Measurements from ENCODE around the gene ZNRD2. TPM values are rescaled to one million over a fixed set of nuclear protein-coding genes. Genes with fewer than 3 reads are reported as not detected.

Gene ZNRD2
- total and polyA plus RNA-seq, 2 experiments from 2014 or later: 20.5 to 52.4 TPM

DNA sequence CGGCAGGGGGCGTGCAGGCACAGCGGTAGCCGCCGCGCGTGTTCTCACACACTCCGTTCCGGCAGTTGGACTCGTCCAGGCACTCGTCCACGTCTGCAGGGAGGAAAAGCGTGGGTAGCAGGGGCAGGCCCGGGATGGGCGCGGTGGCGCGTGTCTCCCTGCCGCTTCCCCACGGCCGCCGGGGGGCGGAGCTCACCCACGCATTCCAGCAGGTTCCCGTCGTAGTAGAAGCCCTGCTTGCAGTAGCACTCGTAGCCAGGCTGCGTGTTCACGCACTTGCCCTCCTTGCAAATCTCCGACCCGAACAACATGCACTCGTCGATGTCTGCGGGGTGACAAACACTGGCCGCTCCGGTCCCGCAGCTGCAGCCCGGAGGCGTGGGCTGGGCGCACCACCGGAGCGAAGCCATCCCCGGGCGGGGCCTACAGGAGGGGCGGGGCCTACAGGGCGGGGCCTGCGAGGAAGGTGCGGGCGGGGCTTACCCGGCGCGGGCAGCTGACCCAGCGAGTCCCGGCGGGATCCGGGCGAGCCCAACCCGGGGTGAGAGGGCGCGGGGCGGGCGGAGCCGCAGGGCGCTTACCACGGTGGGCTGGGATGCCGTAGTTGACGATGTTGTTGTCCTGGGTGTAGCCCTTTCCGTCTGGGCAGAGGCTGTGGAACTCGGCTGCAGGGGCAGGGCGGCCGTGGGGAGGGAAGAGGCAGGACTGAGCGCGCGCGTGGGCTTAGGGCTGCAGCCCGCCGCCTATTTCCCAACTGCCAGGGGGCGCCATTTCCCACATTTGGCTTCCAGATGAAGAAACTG is 29.8 kb upstream of the ZNRD2 start:
- WGBS (ENCODE audit: low lambda C conversion rate, missing lambda C conversion rate): 2% methylated on average over 42 of the region's 78 CpGs
- H3K9me2 ChIP-seq (replicated peaks; ENCODE audit: insufficient read depth): no peaks in the 10 kb centered on the region
- H3K27ac ChIP-seq: peak overlapping the region; percentile 71
- H3K36me3 ChIP-seq (replicated peaks; ENCODE audit: insufficient read depth, low read depth): no peaks in the 10 kb centered on the region
- H4K20me1 ChIP-seq (ENCODE audit: insufficient read depth, poor library complexity, severe bottlenecking): peaks cover 23% of the 10 kb centered on the region
- H3K79me2 ChIP-seq: peaks cover 9% of the 10 kb centered on the region
- no peaks in the 10 kb centered on the region for H3K27me3 ChIP-seq
- peak overlapping the region; percentile 28 for H3K4me3 ChIP-seq
- H2AFZ ChIP-seq: no peak overlapping the region
- TF ChIP-seq, protein P1, sequence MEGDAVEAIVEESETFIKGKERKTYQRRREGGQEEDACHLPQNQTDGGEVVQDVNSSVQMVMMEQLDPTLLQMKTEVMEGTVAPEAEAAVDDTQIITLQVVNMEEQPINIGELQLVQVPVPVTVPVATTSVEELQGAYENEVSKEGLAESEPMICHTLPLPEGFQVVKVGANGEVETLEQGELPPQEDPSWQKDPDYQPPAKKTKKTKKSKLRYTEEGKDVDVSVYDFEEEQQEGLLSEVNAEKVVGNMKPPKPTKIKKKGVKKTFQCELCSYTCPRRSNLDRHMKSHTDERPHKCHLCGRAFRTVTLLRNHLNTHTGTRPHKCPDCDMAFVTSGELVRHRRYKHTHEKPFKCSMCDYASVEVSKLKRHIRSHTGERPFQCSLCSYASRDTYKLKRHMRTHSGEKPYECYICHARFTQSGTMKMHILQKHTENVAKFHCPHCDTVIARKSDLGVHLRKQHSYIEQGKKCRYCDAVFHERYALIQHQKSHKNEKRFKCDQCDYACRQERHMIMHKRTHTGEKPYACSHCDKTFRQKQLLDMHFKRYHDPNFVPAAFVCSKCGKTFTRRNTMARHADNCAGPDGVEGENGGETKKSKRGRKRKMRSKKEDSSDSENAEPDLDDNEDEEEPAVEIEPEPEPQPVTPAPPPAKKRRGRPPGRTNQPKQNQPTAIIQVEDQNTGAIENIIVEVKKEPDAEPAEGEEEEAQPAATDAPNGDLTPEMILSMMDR (IDR thresholded peaks at IDR 0.05; ENCODE audit: poor library complexity): peak; percentile 93
- TF ChIP-seq EZH2 (IDR thresholded peaks at IDR 0.05; ENCODE audit: borderline replicate concordance): no peak
- DNase-seq (ENCODE audit: low spot score): peak; percentile 94
- peak overlapping the region; percentile 94 for H3K4me2 ChIP-seq
- peaks cover 24% of the 10 kb centered on the region for H3K4me1 ChIP-seq (ENCODE audit: insufficient read depth)
- H3K9me3 ChIP-seq (ENCODE audit: low read depth): no peaks in the 10 kb centered on the region

DNA sequence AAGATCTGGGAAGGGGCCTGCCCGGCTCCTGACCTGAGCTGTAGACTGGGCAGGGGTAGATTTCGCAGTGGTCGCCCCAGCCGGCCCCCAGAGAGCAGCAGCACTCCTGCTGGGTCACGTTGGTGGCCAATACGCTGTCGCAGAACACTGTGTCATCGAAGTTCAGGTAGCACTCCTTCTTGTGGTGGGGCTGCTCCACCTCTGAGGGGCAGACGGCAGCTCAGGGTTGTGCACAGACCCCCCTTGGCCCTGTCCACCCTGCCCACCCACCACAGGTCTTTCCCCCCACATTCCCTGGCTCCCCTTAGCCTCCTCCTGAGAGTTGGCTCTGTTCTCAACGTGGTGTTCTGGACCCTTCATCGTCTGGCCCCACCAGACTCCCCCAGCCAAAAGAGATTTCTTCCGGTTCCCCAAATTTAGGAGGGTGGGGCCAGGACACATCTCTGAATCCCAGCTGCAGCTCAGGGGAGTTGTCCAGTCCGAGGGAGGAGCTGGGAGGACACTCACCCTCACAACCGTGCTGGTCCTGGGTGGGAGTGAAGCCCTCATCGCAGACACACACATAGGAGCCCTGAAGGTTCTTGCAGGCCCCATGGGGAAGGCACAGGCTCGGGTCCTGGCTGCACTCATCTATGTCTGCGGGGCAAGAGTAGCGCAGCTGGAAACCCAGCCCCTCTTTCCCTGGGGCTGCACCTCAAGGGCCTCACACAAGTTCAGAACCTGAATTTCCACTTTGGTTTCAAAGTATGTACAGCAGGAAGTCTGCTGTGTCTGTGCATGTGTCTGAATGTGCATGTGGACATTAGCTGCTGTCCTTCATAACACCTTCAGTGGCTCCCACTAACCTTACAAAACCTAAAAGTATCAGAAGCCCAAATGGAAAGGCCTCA is 28.9 kb upstream of the ZNRD2 start:
- H3K27me3 ChIP-seq: no peaks in the 10 kb centered on the region
- WGBS (ENCODE audit: low lambda C conversion rate, missing lambda C conversion rate): 58% methylated on average over 17 of the region's 18 CpGs
- peak overlapping the region; percentile 71 for H3K27ac ChIP-seq
- no peak for DNase-seq (ENCODE audit: low spot score)
- peaks cover 9% of the 10 kb centered on the region for H3K79me2 ChIP-seq
- no peaks in the 10 kb centered on the region for H3K9me2 ChIP-seq (replicated peaks; ENCODE audit: insufficient read depth)
- no peak overlapping the region for H2AFZ ChIP-seq
- TF ChIP-seq EZH2phosphoT487 (IDR thresholded peaks at IDR 0.05; ENCODE audit: low read depth, severe bottlenecking, unreplicated experiment): no peak
- TF ChIP-seq EZH2 (IDR thresholded peaks at IDR 0.05; ENCODE audit: borderline replicate concordance): no peak
- TF ChIP-seq, protein P1 (IDR thresholded peaks at IDR 0.05; ENCODE audit: poor library complexity): no peak
- peaks cover 23% of the 10 kb centered on the region for H4K20me1 ChIP-seq (ENCODE audit: insufficient read depth, poor library complexity, severe bottlenecking)
- peaks cover 24% of the 10 kb centered on the region for H3K4me1 ChIP-seq (ENCODE audit: insufficient read depth)
- no peak overlapping the region for H3K4me3 ChIP-seq
- peak overlapping the region; percentile 94 for H3K4me2 ChIP-seq
- H3K36me3 ChIP-seq (replicated peaks; ENCODE audit: insufficient read depth, low read depth): no peaks in the 10 kb centered on the region
- no peaks in the 10 kb centered on the region for H3K9me3 ChIP-seq (ENCODE audit: low read depth)

DNA sequence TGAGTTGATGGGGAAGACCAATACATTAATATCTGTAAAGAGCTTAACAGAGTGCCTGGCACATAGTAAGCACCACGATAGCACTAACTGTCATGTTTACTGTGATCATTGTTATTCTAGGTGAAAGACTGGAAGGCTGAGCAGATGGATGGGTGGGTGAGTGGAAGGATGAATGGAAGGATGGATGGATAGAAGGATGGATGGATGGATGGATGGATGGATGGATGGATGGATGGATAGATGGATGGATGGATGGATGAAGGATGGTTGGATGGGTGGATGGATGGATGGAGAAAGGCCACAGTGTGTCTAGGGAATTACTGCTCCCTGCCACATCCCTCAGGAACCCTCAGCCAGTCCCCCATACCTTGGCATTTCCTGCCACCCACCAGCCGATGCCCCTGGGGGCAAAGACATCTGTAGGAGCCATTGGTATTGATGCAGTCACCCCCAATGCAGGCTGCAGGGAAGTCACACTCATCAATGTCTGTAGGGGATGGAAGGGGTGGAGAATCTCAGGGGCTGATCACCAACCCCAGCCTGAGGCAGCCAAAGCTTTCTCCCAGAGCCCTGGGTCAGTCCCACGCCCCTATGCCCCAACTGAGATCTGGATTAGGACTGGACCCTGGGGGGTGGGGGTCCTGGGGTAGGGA is 27.4 kb upstream of the ZNRD2 start:
- DNase-seq (ENCODE audit: low spot score): no peak
- WGBS (ENCODE audit: low lambda C conversion rate, missing lambda C conversion rate): 96% methylated on average over 3 of the region's 3 CpGs
- Histone ChIP-seq H3K4me1 (ENCODE audit: insufficient read depth) (peaks cover 24% of the 10 kb centered on the region), H3K9me2 (replicated peaks; ENCODE audit: insufficient read depth) (no peaks in the 10 kb centered on the region), H3K27ac (no peak overlapping the region), H3K36me3 (replicated peaks; ENCODE audit: insufficient read depth, low read depth) (no peaks in the 10 kb centered on the region), H3K79me2 (peaks cover 9% of the 10 kb centered on the region), H3K4me3 (no peak overlapping the region), H2AFZ (no peak overlapping the region), H3K27me3 (no peaks in the 10 kb centered on the region), H3K9me3 (ENCODE audit: low read depth) (no peaks in the 10 kb centered on the region), H3K4me2 (no peak overlapping the region), H4K20me1 (ENCODE audit: insufficient read depth, poor library complexity, severe bottlenecking) (peaks cover 16% of the 10 kb centered on the region)
- no peak for TF ChIP-seq EZH2phosphoT487 (IDR thresholded peaks at IDR 0.05; ENCODE audit: low read depth, severe bottlenecking, unreplicated experiment)
